ENCODE results near the gene WARS2.

DNA sequence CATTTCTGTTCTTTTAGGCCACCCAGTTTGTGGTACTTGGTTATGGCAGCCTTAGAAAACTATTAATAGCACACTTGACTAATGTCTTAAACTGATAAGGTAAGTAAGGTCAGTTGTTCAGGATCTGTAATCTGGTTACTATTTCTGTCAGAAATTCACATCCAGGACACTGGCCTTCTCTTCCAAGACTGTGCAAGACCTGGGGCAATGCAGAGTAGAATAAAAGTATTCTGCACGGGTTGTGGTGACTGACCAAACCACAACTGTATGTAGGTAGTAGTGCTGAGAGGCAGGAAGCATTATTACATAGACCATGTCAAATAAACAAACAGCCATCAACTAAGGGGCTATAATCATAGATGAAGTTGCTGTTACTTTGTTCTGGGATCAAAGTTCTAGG lies 46.7 kb downstream of the WARS2 start:
- TF ChIP-seq, protein P1, sequence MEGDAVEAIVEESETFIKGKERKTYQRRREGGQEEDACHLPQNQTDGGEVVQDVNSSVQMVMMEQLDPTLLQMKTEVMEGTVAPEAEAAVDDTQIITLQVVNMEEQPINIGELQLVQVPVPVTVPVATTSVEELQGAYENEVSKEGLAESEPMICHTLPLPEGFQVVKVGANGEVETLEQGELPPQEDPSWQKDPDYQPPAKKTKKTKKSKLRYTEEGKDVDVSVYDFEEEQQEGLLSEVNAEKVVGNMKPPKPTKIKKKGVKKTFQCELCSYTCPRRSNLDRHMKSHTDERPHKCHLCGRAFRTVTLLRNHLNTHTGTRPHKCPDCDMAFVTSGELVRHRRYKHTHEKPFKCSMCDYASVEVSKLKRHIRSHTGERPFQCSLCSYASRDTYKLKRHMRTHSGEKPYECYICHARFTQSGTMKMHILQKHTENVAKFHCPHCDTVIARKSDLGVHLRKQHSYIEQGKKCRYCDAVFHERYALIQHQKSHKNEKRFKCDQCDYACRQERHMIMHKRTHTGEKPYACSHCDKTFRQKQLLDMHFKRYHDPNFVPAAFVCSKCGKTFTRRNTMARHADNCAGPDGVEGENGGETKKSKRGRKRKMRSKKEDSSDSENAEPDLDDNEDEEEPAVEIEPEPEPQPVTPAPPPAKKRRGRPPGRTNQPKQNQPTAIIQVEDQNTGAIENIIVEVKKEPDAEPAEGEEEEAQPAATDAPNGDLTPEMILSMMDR (conservative IDR thresholded peaks at IDR 0.05; ENCODE audit: low read depth, low read length), result no peak
- no peak for TF ChIP-seq EZH2 (IDR thresholded peaks at IDR 0.05; ENCODE audit: borderline replicate concordance, low read depth, low read length, poor library complexity, severe bottlenecking)
